Smooth muscle cell (in vitro differentiated cells): ENCODE measurements around the gene MUC6. TPM values are rescaled to one million over a fixed set of nuclear protein-coding genes. Genes with fewer than 3 reads are reported as not detected.

ENCODE experiments used
- DNase-seq: peaks from one replicate; lab custom pipeline; 2025; ENCODE audit not compliant: unreplicated experiment; lab: John Stamatoyannopoulos, UW
- H2AFZ ChIP-seq: fragments of 200-600 bp; sonication (generic); 2 replicates; pipeline ENCODE4 v1.6.0; 2016; ENCODE audit warnings: antibody characterized with exemption, low read depth, mild to moderate bottlenecking
- H3F3A ChIP-seq: fragments of 200-600 bp; sonication (generic); 2 replicates; pipeline ENCODE4 v1.6.0; 2017; ENCODE audit warnings: antibody characterized with exemption, low read depth
- H3K27ac ChIP-seq: fragments of 200-600 bp; sonication (generic); 2 replicates; pipeline ENCODE4 v1.5.1; 2016; ENCODE audit warnings: low read depth, mild to moderate bottlenecking
- H3K27me3 ChIP-seq: fragments of 200-600 bp; sonication (generic); 2 replicates; pipeline ENCODE4 v1.6.1; 2016; ENCODE audit warnings: low read depth, mild to moderate bottlenecking
- H3K36me3 ChIP-seq: fragments of 200-600 bp; sonication (generic); 2 replicates; pipeline ENCODE4 v1.5.1; 2016; ENCODE audit warnings: low read depth
- H3K4me1 ChIP-seq: fragments of 200-600 bp; sonication (generic); 2 replicates; pipeline ENCODE4 v1.5.1; 2016; ENCODE audit warnings: low read depth
- H3K4me2 ChIP-seq: fragments of 200-600 bp; sonication (generic); 2 replicates; pipeline ENCODE4 v1.6.0; 2016; ENCODE audit warnings: mild to moderate bottlenecking
- H3K4me3 ChIP-seq: fragments of 200-600 bp; sonication (generic); 2 replicates; pipeline ENCODE4 v1.5.1; 2016; ENCODE audit warnings: mild to moderate bottlenecking
- H3K79me2 ChIP-seq: fragments of 200-600 bp; sonication (generic); 2 replicates; pipeline ENCODE4 v1.6.0; 2016; ENCODE audit warnings: low read depth, mild to moderate bottlenecking
- H3K9ac ChIP-seq: fragments of 200-600 bp; sonication (generic); 2 replicates; pipeline ENCODE4 v1.6.0; 2016; ENCODE audit warnings: low read depth
- H3K9me3 ChIP-seq: fragments of 200-600 bp; sonication (generic); replicated peaks from 2 replicates; pipeline ENCODE4 v1.5.1; 2016; ENCODE audit warnings: low read depth
- H4K20me1 ChIP-seq: fragments of 200-600 bp; sonication (generic); 2 replicates; pipeline ENCODE4 v1.6.0; 2016; ENCODE audit warnings: low read depth
- WGBS: methylation state at CpG from one replicate; pipeline ENCODE4 v1.1.7; 2016; ENCODE audit warnings: low lambda C conversion rate; 5-methylcytosine and 5-hydroxymethylcytosine counted together
- polyA plus RNA-seq: library from polyadenylated mRNA; unstranded; fragments of >200 nt; fragmentation: Nextera tagmentation; extraction: Ambion mirVana; gene quantifications from 2 replicates; pipeline ENCODE4 v1.2.1, GENCODE V29; 2016
- total RNA-seq: library from RNA; depleted of rRNA; stranded (reverse); fragments of >200 nt; gene quantifications from 2 replicates; pipeline ENCODE4 v1.2.3, GENCODE V29; 2014
- TF ChIP-seq, protein P1 (sequence below): fragments of 200-600 bp; sonication (generic); IDR thresholded peaks from 2 replicates; pipeline ENCODE4 v1.5.1; 2017; ENCODE audit warnings: borderline replicate concordance, mild to moderate bottlenecking, antibody characterized with exemption; ENCODE audit not compliant: insufficient read depth, poor library complexity, severe bottlenecking

The MUC6 gene
- total and polyA plus RNA-seq, 2 experiments from 2014 or later = not detected

DNA sequence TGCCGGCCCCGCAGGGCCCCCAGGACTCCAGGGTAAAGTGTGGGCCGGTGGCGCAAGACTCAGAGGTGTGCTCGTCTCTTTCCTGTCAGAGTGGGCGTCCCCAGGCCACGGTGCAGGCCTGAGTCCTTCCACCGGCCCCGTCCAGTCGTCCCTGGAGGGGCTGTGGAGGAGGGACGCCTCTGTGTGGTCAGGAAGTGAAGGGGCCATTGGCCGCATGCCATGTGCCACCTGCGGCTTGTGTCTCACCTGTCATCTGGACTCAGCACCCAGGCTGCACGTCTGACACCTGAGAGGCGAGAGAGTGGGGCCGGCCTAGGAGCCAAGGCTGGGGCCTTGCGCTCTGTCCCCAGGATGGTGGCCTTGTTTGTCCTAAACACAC, 25.2 kb downstream of the MUC6 start:
- Histone ChIP-seq H3K9ac (no peak overlapping the region), H3F3A (no peaks in the 10 kb centered on the region), H3K27me3 (no peaks in the 10 kb centered on the region), H3K79me2 (no peaks in the 10 kb centered on the region), H3K4me2 (no peak overlapping the region), H4K20me1 (peaks cover 18% of the 10 kb centered on the region), H3K9me3 (no peaks in the 10 kb centered on the region), H2AFZ (no peak overlapping the region), H3K4me3 (no peak overlapping the region), H3K36me3 (no peaks in the 10 kb centered on the region), H3K4me1 (no peaks in the 10 kb centered on the region), H3K27ac (no peak overlapping the region)
- TF ChIP-seq, protein P1, sequence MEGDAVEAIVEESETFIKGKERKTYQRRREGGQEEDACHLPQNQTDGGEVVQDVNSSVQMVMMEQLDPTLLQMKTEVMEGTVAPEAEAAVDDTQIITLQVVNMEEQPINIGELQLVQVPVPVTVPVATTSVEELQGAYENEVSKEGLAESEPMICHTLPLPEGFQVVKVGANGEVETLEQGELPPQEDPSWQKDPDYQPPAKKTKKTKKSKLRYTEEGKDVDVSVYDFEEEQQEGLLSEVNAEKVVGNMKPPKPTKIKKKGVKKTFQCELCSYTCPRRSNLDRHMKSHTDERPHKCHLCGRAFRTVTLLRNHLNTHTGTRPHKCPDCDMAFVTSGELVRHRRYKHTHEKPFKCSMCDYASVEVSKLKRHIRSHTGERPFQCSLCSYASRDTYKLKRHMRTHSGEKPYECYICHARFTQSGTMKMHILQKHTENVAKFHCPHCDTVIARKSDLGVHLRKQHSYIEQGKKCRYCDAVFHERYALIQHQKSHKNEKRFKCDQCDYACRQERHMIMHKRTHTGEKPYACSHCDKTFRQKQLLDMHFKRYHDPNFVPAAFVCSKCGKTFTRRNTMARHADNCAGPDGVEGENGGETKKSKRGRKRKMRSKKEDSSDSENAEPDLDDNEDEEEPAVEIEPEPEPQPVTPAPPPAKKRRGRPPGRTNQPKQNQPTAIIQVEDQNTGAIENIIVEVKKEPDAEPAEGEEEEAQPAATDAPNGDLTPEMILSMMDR = no peak
- DNase-seq = no peak
- WGBS = 92% methylated on average over 17 of the region's 17 CpGs

DNA sequence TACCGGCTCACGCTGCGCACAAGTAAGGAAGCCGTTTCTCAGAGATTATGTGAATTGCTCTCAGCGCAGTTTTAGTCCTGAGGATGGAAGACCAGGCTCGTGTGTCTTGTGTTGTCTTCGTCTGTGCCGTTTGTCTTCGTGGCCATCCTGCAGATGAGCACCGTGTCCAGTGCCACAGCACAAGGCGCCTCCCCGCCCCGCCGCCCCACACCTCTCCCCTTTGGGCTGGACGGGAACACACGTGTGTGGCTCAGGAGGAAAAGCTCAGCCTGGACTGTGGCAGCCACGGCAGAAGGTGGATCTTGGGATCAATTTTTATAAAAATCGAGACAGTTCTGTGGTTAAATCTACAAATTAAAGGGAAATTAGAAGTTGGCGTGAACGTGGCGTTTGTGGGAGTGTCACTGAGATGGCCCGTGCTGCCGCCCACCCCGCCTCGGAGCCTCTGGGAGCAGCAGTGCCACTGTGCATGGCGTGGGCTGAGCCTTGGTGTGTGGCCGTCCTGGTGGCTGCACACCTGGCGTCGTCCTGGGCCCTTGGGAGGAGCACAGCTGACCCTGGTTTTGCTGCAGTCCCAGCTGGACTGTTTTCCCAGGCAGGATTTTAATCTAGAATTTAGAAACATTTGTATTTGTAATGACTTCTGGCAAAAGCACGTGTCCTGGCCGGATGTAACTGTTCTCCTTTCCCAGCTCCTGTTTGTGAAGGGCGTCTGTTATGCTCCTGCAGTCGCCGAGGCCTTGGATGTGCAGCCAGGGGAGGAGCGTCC, 25.8 kb downstream of the MUC6 start:
- no peaks in the 10 kb centered on the region for H3K27me3 ChIP-seq
- H3K27ac ChIP-seq = no peak overlapping the region
- H3K9ac ChIP-seq = no peak overlapping the region
- H3K36me3 ChIP-seq = no peaks in the 10 kb centered on the region
- 95% methylated on average over 35 of the region's 35 CpGs for WGBS
- H3K4me2 ChIP-seq = no peak overlapping the region
- H3K79me2 ChIP-seq = no peaks in the 10 kb centered on the region
- no peaks in the 10 kb centered on the region for H3K4me1 ChIP-seq
- no peak overlapping the region for H2AFZ ChIP-seq
- no peak for DNase-seq
- peaks cover 21% of the 10 kb centered on the region for H4K20me1 ChIP-seq
- no peaks in the 10 kb centered on the region for H3F3A ChIP-seq
- TF ChIP-seq, protein P1 = no peak
- H3K9me3 ChIP-seq = no peaks in the 10 kb centered on the region
- no peak overlapping the region for H3K4me3 ChIP-seq

DNA sequence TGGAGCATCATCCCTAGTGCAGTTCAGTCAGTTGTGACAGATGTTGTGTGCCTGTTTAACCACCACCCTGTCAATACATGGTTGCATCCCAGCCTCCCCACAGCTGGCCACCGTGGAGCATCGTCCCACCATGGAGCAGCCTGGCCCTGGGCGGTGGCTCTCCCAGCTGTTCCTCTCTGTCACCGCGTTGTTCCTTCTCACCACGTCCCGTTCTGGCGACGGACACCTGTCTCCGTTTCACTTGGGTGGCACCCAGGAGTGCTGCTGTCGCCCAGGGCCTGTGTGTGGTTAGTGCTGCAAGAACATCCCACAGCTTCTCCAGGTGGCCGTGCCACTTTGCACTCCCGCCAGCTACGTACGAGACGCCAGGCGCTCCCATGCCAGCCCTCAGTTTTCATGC, 26.5 kb downstream of the MUC6 start:
- Histone ChIP-seq H2AFZ (no peak overlapping the region), H3K27me3 (no peaks in the 10 kb centered on the region), H3K4me2 (no peak overlapping the region), H3K4me1 (no peaks in the 10 kb centered on the region), H3K27ac (no peak overlapping the region), H3K79me2 (no peaks in the 10 kb centered on the region), H3K4me3 (no peak overlapping the region), H3F3A (no peaks in the 10 kb centered on the region), H3K9me3 (no peaks in the 10 kb centered on the region), H3K36me3 (no peaks in the 10 kb centered on the region), H4K20me1 (peaks cover 29% of the 10 kb centered on the region), H3K9ac (no peak overlapping the region)
- TF ChIP-seq, protein P1 = no peak
- WGBS = 97% methylated on average over 17 of the region's 17 CpGs
- no peak for DNase-seq

DNA sequence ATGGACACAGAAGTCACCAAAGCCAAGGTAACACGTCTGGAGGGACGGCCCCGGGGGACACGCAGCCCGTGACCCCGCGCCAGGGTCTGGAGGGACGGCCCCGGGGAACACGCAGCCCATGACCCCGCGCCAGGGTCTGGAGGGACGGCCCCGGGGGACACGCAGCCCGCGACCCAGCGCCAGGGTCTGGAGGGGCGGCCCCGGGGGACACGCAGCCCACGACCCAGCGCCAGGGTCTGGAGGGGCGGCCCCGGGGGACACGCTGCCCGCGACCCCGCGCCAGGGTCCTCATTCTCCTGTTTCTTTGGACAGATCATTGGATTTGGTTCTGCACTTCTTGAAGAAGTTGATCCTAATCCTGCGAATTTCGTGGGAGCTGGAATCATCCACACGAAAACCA, 27.1 kb downstream of the MUC6 start:
- DNase-seq = no peak
- Histone ChIP-seq H3K4me2 (no peak overlapping the region), H3K4me1 (no peaks in the 10 kb centered on the region), H3K79me2 (no peaks in the 10 kb centered on the region), H3K27ac (no peak overlapping the region), H3K36me3 (no peaks in the 10 kb centered on the region), H3K9ac (no peak overlapping the region), H3K27me3 (no peaks in the 10 kb centered on the region), H4K20me1 (peaks cover 35% of the 10 kb centered on the region), H3K4me3 (no peak overlapping the region), H2AFZ (no peak overlapping the region), H3K9me3 (no peaks in the 10 kb centered on the region), H3F3A (no peaks in the 10 kb centered on the region)
- WGBS = 95% methylated on average over 30 of the region's 33 CpGs
- TF ChIP-seq, protein P1 = no peak
